Measurements from ENCODE around the gene ZNF831.

- TF ChIP-seq CTCF (conservative IDR thresholded peaks at IDR 0.05 in 1 of 2, IDR thresholded peaks at IDR 0.05 in 1 of 2; ENCODE audit: extremely low read depth in 1 of 2, insufficient read depth in 1 of 2, low read depth in 1 of 2, low read length in 2 of 2) (no peak), EZH2 (IDR thresholded peaks at IDR 0.05; ENCODE audit: borderline replicate concordance, low read length) (no peak)
These were observed 28.9 kb downstream of the ZNF831 start for GRCh38 chr20:59192533-59192896.

Measured in mammary epithelial cell (primary cell).